Renal cortex interstitium (tissue), 11 donors: ENCODE data around the gene SPRY4. TPM values are rescaled to one million over a fixed set of nuclear protein-coding genes. Genes with fewer than 3 reads are reported as not detected.
"Not testable (repeated sequence)": the region's sequence is repeated elsewhere in the genome, so short reads cannot be mapped to it uniquely, and the experiment has no call there.

Source experiments
- DNase-seq, 11 donors: peaks; one replicate each; pipeline ENCODE4 v3.0.0-alpha.2; 2013; ENCODE audit warnings: low read depth in 9 of 11, low spot score in 4 of 11; ENCODE audit errors: extremely low read depth in 1 of 11
- polyA plus RNA-seq, 3 donors: library from polyadenylated mRNA; unstranded; fragments of 120-200 nt; gene quantifications; one replicate each; pipeline ENCODE4 v1.2.1, GENCODE V29; 2013; ENCODE audit not compliant: insufficient read length in 3 of 3

Gene SPRY4
- polyA plus RNA-seq, 3 donors: 30.9 to 36.5 (median 33.6) TPM

GRCh38 chr5:142306077-142306502 lies 18.7 kb downstream of the SPRY4 start:
- no peak for DNase-seq

DNA sequence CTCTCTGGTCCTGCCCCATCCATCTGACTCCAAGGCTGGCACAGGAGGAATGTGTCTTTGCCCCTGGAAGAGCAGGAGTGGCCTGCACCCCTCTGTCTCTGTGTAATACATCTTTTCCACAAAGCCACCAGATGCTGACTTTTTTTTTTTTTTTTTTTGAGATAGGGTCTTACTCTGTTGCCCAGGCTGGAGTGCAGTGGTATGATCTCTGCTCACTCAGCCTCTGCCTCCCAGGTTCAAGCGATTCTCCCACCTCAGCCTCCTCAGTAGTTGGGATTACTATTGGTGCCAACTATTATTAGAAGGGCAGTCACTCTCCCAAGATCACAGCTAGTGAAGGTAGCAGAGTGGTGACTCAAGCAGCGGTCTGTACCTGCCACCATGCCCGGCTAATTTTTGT lies 19.6 kb downstream of the SPRY4 start:
- no peak for DNase-seq

GRCh38 chr5:142304013-142304701 lies 20.7 kb downstream of the SPRY4 start:
- DNase-seq: no peak

- DNase-seq: no peak
These were observed 21.3 kb downstream of the SPRY4 start for GRCh38 chr5:142303565-142303964.

GRCh38 chr5:142301540-142301939 lies 23.3 kb downstream of the SPRY4 start:
- no peak for DNase-seq

DNA sequence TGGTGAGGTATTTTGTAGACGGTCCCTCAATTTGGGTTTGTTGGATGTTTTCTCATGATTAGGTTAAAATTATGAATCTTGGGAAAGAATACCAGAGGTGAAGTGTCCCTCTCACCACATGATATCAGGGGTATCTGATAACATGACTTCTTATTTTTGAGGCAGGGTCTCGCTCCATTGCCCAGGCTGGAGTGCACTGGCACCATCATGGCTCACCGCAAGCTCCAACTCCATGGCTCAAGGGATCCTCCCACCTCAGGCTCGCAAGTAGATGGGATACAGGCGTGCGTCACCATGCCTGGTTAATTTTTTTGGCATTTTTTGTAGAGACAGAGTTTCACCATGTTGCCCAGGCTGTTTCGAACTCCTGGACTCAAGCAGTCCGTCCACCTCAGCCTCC lies 24.1 kb downstream of the SPRY4 start:
- DNase-seq: no peak

DNA sequence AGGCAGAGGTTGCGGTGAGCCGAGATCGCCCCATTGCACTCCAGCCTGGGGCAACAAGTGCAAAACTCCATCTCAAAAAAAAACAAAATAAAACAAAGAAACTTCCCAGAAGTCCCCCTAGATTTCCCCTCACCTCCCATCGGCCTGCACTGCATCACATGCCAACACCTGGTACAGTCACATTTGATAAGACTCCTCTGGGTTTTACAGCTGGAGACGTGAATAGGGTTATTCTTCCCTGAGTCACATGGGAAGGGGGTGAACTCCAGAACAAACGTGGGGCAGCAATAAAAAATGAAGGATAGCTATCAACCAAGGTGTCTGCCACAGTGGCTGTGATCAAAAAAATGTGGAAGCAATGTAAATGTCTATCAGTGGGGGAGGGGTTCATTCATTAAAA lies 26.0 kb downstream of the SPRY4 start:
- no peak for DNase-seq

DNA sequence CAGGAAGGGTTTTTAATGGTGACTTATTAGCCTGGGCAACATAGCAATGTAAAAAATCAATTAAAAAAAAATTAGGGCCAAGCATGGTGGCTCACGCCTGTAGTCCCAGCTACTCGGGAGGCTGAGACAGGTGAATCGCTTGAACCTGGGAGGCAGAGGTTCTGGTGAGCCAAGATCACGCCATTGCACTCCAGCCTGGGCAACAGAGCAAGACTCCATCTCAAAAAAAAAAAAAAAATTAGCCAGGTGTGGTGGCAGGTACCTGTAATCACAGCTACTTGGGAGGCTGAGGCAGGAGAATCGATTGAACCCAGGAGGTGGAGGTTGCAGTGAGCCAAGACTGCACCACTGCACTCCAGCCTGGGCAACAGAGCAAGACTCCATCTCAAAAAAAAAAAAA lies 27.0 kb downstream of the SPRY4 start:
- DNase-seq: not testable (repeated sequence)

DNA sequence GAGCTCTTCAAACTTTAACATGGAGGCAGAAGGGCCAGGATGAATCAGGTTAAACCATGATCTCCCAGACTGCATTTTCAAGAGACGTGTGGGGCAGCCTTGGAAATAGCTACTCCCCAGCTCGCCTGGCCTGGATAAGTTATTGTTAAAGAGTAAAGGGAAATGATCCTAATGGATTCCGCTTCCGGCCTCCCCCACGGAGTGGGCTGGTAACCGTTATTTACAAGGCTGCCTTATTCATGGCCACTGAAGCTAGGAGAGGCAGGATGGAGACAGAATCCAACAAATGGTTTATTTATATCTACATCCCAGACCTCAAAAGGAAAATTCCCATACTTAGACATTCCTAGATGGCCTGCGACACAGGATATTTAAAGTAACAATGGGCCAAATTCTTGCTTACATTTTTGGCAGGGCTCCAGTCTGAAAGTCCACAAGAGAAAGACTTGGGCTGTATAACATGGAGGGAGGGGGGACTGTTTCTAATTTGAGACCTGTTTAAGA lies 27.9 kb downstream of the SPRY4 start:
- peak in 4 of 11 donors; percentile 47 to 79 (median 72) for DNase-seq

DNA sequence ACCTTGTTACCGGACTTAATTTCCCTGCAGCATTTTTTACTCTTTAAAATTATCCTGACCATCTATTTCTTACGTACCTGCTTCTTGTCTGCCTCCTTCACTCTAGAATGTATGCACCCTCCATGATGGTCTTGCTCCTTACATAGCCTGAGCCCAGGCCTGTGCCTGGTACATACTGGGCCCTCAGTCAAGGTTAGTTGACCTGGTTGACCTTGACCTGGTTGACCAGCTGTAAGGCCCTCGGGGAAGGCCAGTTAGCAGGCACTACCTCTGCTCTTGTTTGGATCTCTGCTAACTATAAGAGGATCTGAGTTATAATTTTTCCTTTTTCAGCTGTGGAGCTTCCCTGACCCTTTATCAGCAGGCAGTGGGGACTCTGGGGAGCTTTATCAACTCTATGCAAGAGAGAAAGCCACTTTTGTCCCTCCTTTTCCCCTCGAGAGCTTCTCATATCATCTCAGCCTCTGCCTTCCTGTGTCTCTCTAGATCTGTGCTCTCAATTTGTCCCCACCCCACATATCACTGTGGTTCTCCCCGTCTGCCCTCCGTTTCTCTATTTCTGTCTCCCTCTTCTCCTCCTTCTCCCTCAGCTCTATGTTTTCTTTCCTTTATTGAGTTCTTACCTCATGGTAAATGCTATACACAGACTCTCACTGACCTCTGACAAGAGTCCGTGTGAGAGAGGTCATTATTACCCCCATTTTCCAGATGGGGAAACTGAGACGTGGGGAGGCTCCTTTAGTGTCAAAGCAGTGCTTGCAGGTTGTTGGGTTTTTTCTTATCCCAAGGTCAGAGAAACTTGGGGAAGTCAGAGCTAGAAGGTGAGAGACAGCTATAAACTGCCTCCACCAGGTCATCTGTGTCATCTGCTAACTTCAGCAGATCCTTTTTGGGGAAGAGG lies 28.6 kb downstream of the SPRY4 start:
- no peak for DNase-seq

GRCh38 chr5:142295084-142295758 lies 29.6 kb downstream of the SPRY4 start:
- DNase-seq: peak in 1 of 11 donors; percentile 22

GRCh38 chr5:142293486-142293885 lies 31.3 kb downstream of the SPRY4 start:
- DNase-seq: no peak

GRCh38 chr5:142292808-142293207 lies 32.0 kb downstream of the SPRY4 start:
- DNase-seq: no peak

DNA sequence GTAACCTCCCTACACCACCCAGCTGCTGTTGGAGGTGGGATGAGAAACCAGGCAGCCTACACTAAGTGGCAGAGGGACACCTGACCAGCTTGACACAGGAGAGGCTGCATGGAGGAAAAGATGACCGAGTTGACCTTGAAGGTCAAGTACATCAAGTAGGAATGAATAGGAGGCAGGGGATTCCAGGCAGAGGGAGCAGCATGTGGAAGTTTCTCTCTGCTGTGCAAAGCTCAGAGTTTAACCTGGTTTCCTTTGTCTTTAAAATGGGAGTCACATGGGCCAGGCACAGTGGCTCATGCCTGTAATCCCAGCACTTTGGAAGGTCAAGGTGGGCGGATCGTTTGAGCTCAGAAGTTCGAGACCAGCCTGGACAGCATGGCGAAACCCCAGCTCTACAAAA lies 32.6 kb downstream of the SPRY4 start:
- DNase-seq: no peak

- DNase-seq: peak in 3 of 11 donors; percentile 43 to 55 (median 48)
These were observed 34.1 kb downstream of the SPRY4 start for GRCh38 chr5:142290577-142291299.

GRCh38 chr5:142289708-142290576 lies 34.9 kb downstream of the SPRY4 start:
- no peak for DNase-seq

DNA sequence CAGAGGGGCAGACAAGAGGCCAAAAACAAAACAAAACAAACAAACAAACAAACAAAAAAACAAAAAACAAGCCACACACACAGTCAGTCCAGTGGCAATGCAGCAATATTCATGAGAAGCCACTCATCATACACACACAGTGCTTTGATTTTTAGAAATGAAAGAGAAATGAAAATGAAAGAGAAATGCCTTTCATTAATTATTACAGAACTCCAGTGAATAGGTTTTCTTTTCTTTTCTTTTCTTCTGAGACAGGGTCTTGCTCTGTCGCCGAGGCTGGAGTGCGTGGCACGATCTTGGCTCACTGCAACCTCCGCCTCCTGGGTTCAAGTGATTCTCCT lies 36.9 kb downstream of the SPRY4 start:
- DNase-seq: no peak
